ENCODE measurements around the gene NISCH.

DNA sequence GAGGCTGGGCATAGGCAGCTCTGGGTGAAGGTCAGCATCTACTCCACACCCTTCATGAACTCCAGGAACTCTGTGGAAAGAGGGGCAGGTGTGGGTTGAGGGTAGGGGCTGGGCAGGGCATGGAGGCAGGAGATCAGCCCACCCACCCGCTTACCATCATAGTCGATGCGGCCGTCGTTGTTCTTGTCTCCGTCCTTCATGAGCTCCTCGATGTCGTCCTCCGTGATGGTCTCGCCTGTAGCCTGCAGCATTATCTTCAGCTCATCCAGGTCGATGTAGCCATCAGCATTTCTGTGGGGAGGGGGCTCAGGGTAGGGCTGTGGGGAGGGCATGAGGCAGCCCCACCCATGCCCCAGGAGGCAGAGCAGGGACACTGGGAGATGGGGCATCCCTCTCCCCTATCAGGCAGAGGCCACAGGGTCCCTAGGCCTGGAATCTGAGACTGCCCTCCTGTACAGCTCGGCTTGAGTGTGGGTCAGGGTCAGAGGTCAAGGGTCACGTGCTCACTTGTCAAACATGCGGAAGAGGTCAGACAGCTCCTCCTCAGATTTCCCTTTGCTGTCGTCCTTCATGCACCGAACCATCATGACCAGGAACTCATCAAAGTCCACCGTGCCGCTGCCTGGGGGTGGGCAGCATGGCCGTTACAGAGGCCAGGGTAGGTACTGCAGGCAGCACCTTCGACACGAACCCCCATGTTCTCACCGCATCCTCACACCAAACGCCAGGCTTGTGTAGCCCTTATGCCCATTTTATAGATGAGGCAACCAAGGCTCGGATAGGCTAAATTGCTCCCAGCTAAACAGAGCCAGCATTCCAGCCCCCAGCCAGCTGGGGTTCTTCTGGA, 3.9 kb upstream of the NISCH start:
- TF ChIP-seq CTCF (IDR thresholded peaks at IDR 0.05) (no peak), POLR2A (IDR thresholded peaks at IDR 0.05) (no peak), EP300 (IDR thresholded peaks at IDR 0.05) (no peak)

All from ovary (tissue), 3 donors.